Testis (tissue), 3 donors: ENCODE measurements around the gene NEK7. TPM values are rescaled to one million over a fixed set of nuclear protein-coding genes. Genes with fewer than 3 reads are reported as not detected.

Source experiments
- DNase-seq: peaks from one replicate; pipeline ENCODE4 v3.0.0-alpha.2; 2019
- H3K27ac ChIP-seq, 2 donors: fragments of 200-600 bp; sonication (generic); one replicate each; pipeline ENCODE4 v1.5.1; 2019
- H3K27me3 ChIP-seq: fragments of 200-600 bp; sonication (generic); one replicate; pipeline ENCODE4 v1.5.1; 2019
- H3K36me3 ChIP-seq: fragments of 200-600 bp; sonication (generic); one replicate; pipeline ENCODE4 v1.5.1; 2017; ENCODE audit warnings: low read depth; ENCODE audit errors: missing control alignments
- H3K4me1 ChIP-seq: fragments of 200-600 bp; sonication (generic); one replicate; pipeline ENCODE4 v1.5.1; 2019
- H3K4me3 ChIP-seq, 2 donors: fragments of 200-600 bp; sonication (generic); one replicate each; pipeline ENCODE4 v1.5.1; 2017 to 2019
- H3K9me3 ChIP-seq: fragments of 200-600 bp; sonication (generic); one replicate; pipeline ENCODE4 v1.5.1; 2017
- POLR2A ChIP-seq: fragments of 450-650 bp; IDR thresholded peaks from one replicate; pipeline ENCODE4 v1.6.1; 2017; ENCODE audit warnings: antibody characterized with exemption, mild to moderate bottlenecking, moderate library complexity
- WGBS, 2 donors: methylation state at CpG; one replicate each; pipeline ENCODE4 v1.1.5; 2018; 5-methylcytosine and 5-hydroxymethylcytosine counted together
- intact Hi-C: fragments of 100-400 bp; cut with DNase I; formaldehyde crosslinking; loops from one replicate; pipeline ENCODE4 v1.15.1; 2023; ENCODE audit warnings: low total_unique reads
- polyA plus RNA-seq: library from polyadenylated mRNA; stranded (reverse); fragments of 350-450 nt; fragmentation: Illumina TruSeq; extraction: RNeasy Lipid Tissue Mini Kit (QIAGEN cat#74804); gene quantifications from one replicate; pipeline ENCODE4 v1.2.3, GENCODE V29; 2014; ENCODE audit warnings: low read depth, low replicate concordance; ENCODE audit not compliant: insufficient read depth
- total RNA-seq, 2 donors: library from RNA; depleted of rRNA; stranded (reverse); fragments of >200 nt; gene quantifications; one replicate each; pipeline ENCODE4 v1.2.3, GENCODE V29; 2016
- TF ChIP-seq, protein P1 (sequence below), 3 experiments: fragments of 450-650 bp in 2 of 3; fragments of 200-600 bp in 1 of 3; sonication (generic) in 1 of 3; IDR thresholded peaks; one replicate each; pipeline ENCODE4 v1.5.1; 2016 to 2019; ENCODE audit warnings: antibody characterized with exemption in 3 of 3, mild to moderate bottlenecking in 2 of 3, moderate library complexity in 1 of 3

Gene NEK7
- total and polyA plus RNA-seq, 3 donors from 2014 or later = 22.1 to 59.3 (median 59.1) TPM

DNA sequence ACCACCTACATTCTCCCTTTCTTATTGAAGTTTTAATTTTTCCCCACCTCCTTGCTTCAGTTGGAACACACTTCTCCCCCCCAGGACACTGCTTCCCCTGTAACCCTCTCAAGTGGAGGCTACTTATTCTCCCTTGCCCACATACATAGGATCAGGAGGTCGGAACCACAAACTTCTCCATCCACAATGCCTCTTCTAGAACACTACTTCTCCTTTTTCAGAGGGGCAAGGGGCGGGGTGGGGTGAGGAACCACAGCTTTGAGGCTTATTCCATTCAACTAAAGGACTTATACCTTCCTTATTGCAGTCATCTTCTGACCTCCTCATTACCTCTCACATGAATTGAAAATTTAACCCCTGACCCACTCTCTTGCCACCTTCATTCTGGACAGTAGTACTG is 81.3 kb downstream of the NEK7 start:
- intact Hi-C loops = no loop called here
- TF ChIP-seq POLR2A = no peak
- TF ChIP-seq, protein P1, sequence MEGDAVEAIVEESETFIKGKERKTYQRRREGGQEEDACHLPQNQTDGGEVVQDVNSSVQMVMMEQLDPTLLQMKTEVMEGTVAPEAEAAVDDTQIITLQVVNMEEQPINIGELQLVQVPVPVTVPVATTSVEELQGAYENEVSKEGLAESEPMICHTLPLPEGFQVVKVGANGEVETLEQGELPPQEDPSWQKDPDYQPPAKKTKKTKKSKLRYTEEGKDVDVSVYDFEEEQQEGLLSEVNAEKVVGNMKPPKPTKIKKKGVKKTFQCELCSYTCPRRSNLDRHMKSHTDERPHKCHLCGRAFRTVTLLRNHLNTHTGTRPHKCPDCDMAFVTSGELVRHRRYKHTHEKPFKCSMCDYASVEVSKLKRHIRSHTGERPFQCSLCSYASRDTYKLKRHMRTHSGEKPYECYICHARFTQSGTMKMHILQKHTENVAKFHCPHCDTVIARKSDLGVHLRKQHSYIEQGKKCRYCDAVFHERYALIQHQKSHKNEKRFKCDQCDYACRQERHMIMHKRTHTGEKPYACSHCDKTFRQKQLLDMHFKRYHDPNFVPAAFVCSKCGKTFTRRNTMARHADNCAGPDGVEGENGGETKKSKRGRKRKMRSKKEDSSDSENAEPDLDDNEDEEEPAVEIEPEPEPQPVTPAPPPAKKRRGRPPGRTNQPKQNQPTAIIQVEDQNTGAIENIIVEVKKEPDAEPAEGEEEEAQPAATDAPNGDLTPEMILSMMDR (IDR thresholded peaks at IDR 0.05) = no peak
- H3K36me3 ChIP-seq = no peaks in the 10 kb centered on the region
- H3K9me3 ChIP-seq = no peaks in the 10 kb centered on the region
- no peak overlapping the region for H3K27ac ChIP-seq
- no peaks in the 10 kb centered on the region for H3K27me3 ChIP-seq
- no peak overlapping the region for H3K4me3 ChIP-seq
- DNase-seq = no peak
- 96 to 97% methylated on average over 2 of the region's 2 CpGs for WGBS, 2 donors
- no peaks in the 10 kb centered on the region for H3K4me1 ChIP-seq

DNA sequence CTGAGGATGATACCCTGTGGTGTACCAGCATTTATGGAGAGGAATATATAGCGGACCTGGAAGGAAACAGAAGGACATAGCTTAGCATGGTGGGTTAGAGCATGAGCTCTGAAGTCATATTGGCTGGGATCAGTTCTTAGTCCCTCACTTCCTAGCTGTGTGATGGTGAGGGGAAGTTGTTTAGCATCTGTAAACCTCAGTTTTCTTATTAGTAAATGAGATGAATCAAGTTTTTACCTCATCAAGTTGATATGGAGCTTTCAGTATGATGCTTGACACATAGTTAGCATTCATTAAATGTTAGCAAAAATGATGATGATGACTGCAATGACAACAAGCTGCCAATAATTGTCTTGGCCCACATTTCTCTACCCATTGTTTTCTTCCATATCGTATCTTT is 84.8 kb downstream of the NEK7 start:
- no peak overlapping the region for H3K27ac ChIP-seq
- DNase-seq = no peak
- 94% methylated on average over 2 of the region's 2 CpGs for WGBS, 2 donors
- TF ChIP-seq, protein P1 (IDR thresholded peaks at IDR 0.05) = no peak
- no peak for TF ChIP-seq POLR2A
- H3K9me3 ChIP-seq = no peaks in the 10 kb centered on the region
- H3K27me3 ChIP-seq = no peaks in the 10 kb centered on the region
- intact Hi-C loops = no loop called here
- H3K4me3 ChIP-seq = no peak overlapping the region
- no peaks in the 10 kb centered on the region for H3K4me1 ChIP-seq
- H3K36me3 ChIP-seq = no peaks in the 10 kb centered on the region

- no peak for DNase-seq
- no peaks in the 10 kb centered on the region for H3K4me1 ChIP-seq
- intact Hi-C loops = no loop called here
- no peak overlapping the region for H3K27ac ChIP-seq
- TF ChIP-seq POLR2A = no peak
- TF ChIP-seq, protein P1 (IDR thresholded peaks at IDR 0.05) = no peak
- no peaks in the 10 kb centered on the region for H3K27me3 ChIP-seq
- no peak overlapping the region for H3K4me3 ChIP-seq
- H3K36me3 ChIP-seq = no peaks in the 10 kb centered on the region
- H3K9me3 ChIP-seq = no peaks in the 10 kb centered on the region
Measured at GRCh38 chr1:198244772-198245171, 88.0 kb downstream of the NEK7 start.

DNA sequence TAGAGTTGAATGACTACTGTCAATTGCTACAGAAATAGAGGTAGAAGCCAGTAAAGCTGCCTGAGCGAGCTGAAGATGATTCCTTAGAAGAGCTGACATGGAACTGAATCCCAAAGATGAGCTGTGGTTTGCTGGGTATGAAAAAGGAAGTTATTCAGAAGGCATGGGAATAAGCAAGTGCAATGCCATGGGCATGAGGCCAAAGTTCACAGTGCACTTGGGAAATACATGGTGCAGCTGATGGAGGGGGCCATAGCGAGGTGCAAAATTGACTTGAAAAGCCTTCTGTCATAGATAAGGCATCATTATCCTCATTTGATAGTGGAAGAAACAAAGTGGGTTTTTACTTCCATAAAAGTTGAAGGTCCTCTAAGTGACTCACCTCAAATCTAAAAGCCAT is 88.6 kb downstream of the NEK7 start:
- TF ChIP-seq, protein P1 (IDR thresholded peaks at IDR 0.05) = no peak
- TF ChIP-seq POLR2A = no peak
- no peaks in the 10 kb centered on the region for H3K9me3 ChIP-seq
- DNase-seq = no peak
- no peak overlapping the region for H3K4me3 ChIP-seq
- no peaks in the 10 kb centered on the region for H3K27me3 ChIP-seq
- no peaks in the 10 kb centered on the region for H3K36me3 ChIP-seq
- intact Hi-C loops = no loop called here
- H3K27ac ChIP-seq = no peak overlapping the region
- H3K4me1 ChIP-seq = no peaks in the 10 kb centered on the region
- 90 to 93% methylated on average over 2 of the region's 2 CpGs for WGBS, 2 donors

GRCh38 chr1:198246337-198246736 is 89.5 kb downstream of the NEK7 start:
- Histone ChIP-seq H3K4me3 (no peak overlapping the region), H3K4me1 (no peaks in the 10 kb centered on the region), H3K36me3 (no peaks in the 10 kb centered on the region), H3K9me3 (no peaks in the 10 kb centered on the region), H3K27me3 (no peaks in the 10 kb centered on the region), H3K27ac (no peak overlapping the region)
- DNase-seq = no peak
- TF ChIP-seq, protein P1 (IDR thresholded peaks at IDR 0.05) = no peak
- TF ChIP-seq POLR2A = no peak
- intact Hi-C loops = no loop called here
- WGBS, 2 donors = 95 to 97% methylated on average over 7 of the region's 7 CpGs
